CD14-positive monocyte (primary cell): ENCODE measurements around the gene CHST11. TPM values are rescaled to one million over a fixed set of nuclear protein-coding genes. Genes with fewer than 3 reads are reported as not detected.

Source experiments
- DNase-seq, 3 donors: peaks; one replicate each; pipeline ENCODE4 v3.0.0-alpha.2; 2011 to 2022
- H2AFZ ChIP-seq: 2 replicates; pipeline ENCODE4 v1.6.0; 2012; ENCODE audit warnings: mild to moderate bottlenecking, low read depth, low read length, inconsistent platforms; ENCODE audit not compliant: insufficient read depth, poor library complexity, severe bottlenecking
- H3K27ac ChIP-seq, 2 donors: 1 replicate in 1 of 2; 2 replicates in 1 of 2; pipeline ENCODE4 v1.5.1; 2012 to 2013; ENCODE audit warnings: low read length in 2 of 2, control low read depth in 1 of 2, inconsistent platforms in 1 of 2, low read depth in 1 of 2, mild to moderate bottlenecking in 1 of 2
- H3K27me3 ChIP-seq, 2 donors: one replicate each; pipeline versions ENCODE4 v1.6.0 to v1.6.1; 2011 to 2013; ENCODE audit warnings: low read length in 2 of 2; ENCODE audit not compliant: control insufficient read depth in 2 of 2, insufficient read depth in 2 of 2
- H3K36me3 ChIP-seq, 2 donors: replicated peaks in 1 of 2; 1 replicate in 1 of 2; 2 replicates in 1 of 2; pipeline versions ENCODE4 v1.5.1 to v1.6.1; 2012 to 2013; ENCODE audit warnings: low read length in 2 of 2, control low read depth in 1 of 2, inconsistent platforms in 1 of 2, mild to moderate bottlenecking in 1 of 2; ENCODE audit not compliant: insufficient read depth in 2 of 2, control insufficient read depth in 1 of 2
- H3K4me1 ChIP-seq, 2 donors: 1 replicate in 1 of 2; 2 replicates in 1 of 2; pipeline versions ENCODE4 v1.5.1 to v1.6.1; 2012 to 2013; ENCODE audit warnings: low read length in 2 of 2, control low read depth in 1 of 2, inconsistent platforms in 1 of 2, mild to moderate bottlenecking in 1 of 2, moderate library complexity in 1 of 2; ENCODE audit not compliant: insufficient read depth in 2 of 2, control insufficient read depth in 1 of 2
- H3K4me2 ChIP-seq: replicated peaks from 2 replicates; pipeline ENCODE3; 2012; ENCODE audit warnings: low read length, moderate library complexity, mild to moderate bottlenecking; ENCODE audit not compliant: poor library complexity, severe bottlenecking; ENCODE audit errors: extremely low read depth
- H3K4me3 ChIP-seq, 3 experiments: fragments of 200-600 bp in 1 of 3; sonication (generic) in 1 of 3; replicated peaks in 1 of 3; 1 replicate in 2 of 3; 2 replicates in 1 of 3; pipeline ENCODE4 v1.5.1; 2011 to 2013; ENCODE audit warnings: low read length in 3 of 3, mild to moderate bottlenecking in 3 of 3, control low read depth in 2 of 3, low read depth in 2 of 3, inconsistent platforms in 1 of 3, moderate library complexity in 1 of 3
- H3K79me2 ChIP-seq: 2 replicates; pipeline ENCODE4 v1.6.0; 2012; ENCODE audit warnings: mild to moderate bottlenecking, control low read depth, inconsistent platforms, low read length, moderate library complexity; ENCODE audit not compliant: insufficient read depth
- H3K9ac ChIP-seq: 2 replicates; pipeline ENCODE4 v1.6.0; 2017; ENCODE audit warnings: low read length, mild to moderate bottlenecking; ENCODE audit not compliant: insufficient read depth, poor library complexity, severe bottlenecking
- H3K9me3 ChIP-seq, 2 donors: replicated peaks in 1 of 2; 1 replicate in 1 of 2; 2 replicates in 1 of 2; pipeline versions ENCODE4 v1.5.1 to v1.6.1; 2012 to 2013; ENCODE audit warnings: low read length in 2 of 2, control low read depth in 1 of 2; ENCODE audit not compliant: control insufficient read depth in 1 of 2, insufficient read depth in 1 of 2
- H4K20me1 ChIP-seq: 2 replicates; pipeline ENCODE4 v1.6.0; 2012; ENCODE audit warnings: mild to moderate bottlenecking, low read length, control low read depth, moderate library complexity; ENCODE audit not compliant: insufficient read depth
- H3K27ac Mint-ChIP-seq, 7 donors: one replicate each; pipeline ENCODE4 v1.8.0; 2020; ENCODE audit warnings: mild to moderate bottlenecking in 7 of 7, mixed read lengths in 7 of 7, moderate library complexity in 6 of 7, inconsistent platforms in 2 of 7
- H3K27me3 Mint-ChIP-seq, 3 donors: one replicate each; pipeline ENCODE4 v1.8.0; 2021 to 2022; ENCODE audit warnings: low read depth in 3 of 3, mild to moderate bottlenecking in 3 of 3, mixed read lengths in 3 of 3, moderate library complexity in 3 of 3, inconsistent platforms in 1 of 3
- H3K36me3 Mint-ChIP-seq, 2 donors: one replicate each; pipeline ENCODE4 v1.8.0; 2020; ENCODE audit warnings: mixed read lengths in 2 of 2, inconsistent platforms in 1 of 2, mild to moderate bottlenecking in 1 of 2
- H3K4me1 Mint-ChIP-seq: one replicate; pipeline ENCODE4 v1.8.0; 2020; ENCODE audit warnings: mild to moderate bottlenecking, mixed read lengths
- H3K4me3 Mint-ChIP-seq, 2 donors: one replicate each; pipeline ENCODE4 v1.8.0; 2020; ENCODE audit warnings: mild to moderate bottlenecking in 2 of 2, mixed read lengths in 2 of 2, moderate library complexity in 1 of 2
- H3K9me3 Mint-ChIP-seq, 7 donors: one replicate each; pipeline ENCODE4 v1.8.0; 2020 to 2022; ENCODE audit warnings: mixed read lengths in 7 of 7, mild to moderate bottlenecking in 6 of 7, moderate library complexity in 6 of 7, inconsistent platforms in 2 of 7
- CTCF ChIP-seq: fragments of 200-600 bp; IDR thresholded peaks from one replicate; pipeline ENCODE4 v1.8.0; 2022; ENCODE audit warnings: antibody characterized with exemption, mild to moderate bottlenecking
- WGBS: methylation state at CpG from one replicate; pipeline ENCODE4 v1.1.5; 2013; ENCODE audit warnings: missing lambda C conversion rate; ENCODE audit not compliant: insufficient coverage; 5-methylcytosine and 5-hydroxymethylcytosine counted together
- intact Hi-C, 2 donors: fragments of 100-400 bp; cut with micrococcal nuclease; formaldehyde crosslinking; loops; one replicate each; pipeline versions ENCODE4 v1.15.0 to v1.15.1; 2023
- polyA plus RNA-seq, 3 donors: library from polyadenylated mRNA; depleted of rRNA in 1 of 3; unstranded in 2 of 3; stranded (reverse) in 1 of 3; fragments of 300-500 nt in 2 of 3; fragments of >200 nt in 1 of 3; fragmentation: Illumina TruSeq in 2 of 3; gene quantifications; 1 replicate in 2 of 3; 2 replicates in 1 of 3; pipeline ENCODE4 v1.2.3, GENCODE V29; 2012 to 2021

Gene CHST11
- polyA plus RNA-seq, 3 donors = 44.4 to 66.6 (median 48.4) TPM

- no peak overlapping the region for H3K4me3 Mint-ChIP-seq
- peaks cover 0 to 3% (median 0%) of the 10 kb centered on the region in 3 donors for H3K27me3 Mint-ChIP-seq
- WGBS = 98% methylated on average over 6 of the region's 8 CpGs
- H3K9me3 Mint-ChIP-seq = peaks cover 0 to 2% (median 0%) of the 10 kb centered on the region in 7 donors
- Histone ChIP-seq H3K4me2 (no peak overlapping the region), H3K4me1 (peaks cover 21 to 32% of the 10 kb centered on the region in 2 donors), H3K27me3 (no peaks in the 10 kb centered on the region), H3K4me3 (no peak overlapping the region), H3K36me3 (peaks cover 0 to 19% of the 10 kb centered on the region in 2 donors), H3K79me2 (peaks cover 99% of the 10 kb centered on the region), H4K20me1 (peaks cover 80% of the 10 kb centered on the region), H2AFZ (no peak overlapping the region), H3K27ac (no peak overlapping the region), H3K9ac (no peak overlapping the region), H3K9me3 (no peaks in the 10 kb centered on the region)
- H3K4me1 Mint-ChIP-seq = peaks cover 36% of the 10 kb centered on the region
- H3K27ac Mint-ChIP-seq = peak overlapping the region in 4 of 7 donors; percentile 14 to 74 (median 64)
- TF ChIP-seq CTCF = no peak
- intact Hi-C loops = no loop called here
- peaks cover 39 to 62% of the 10 kb centered on the region in 2 donors for H3K36me3 Mint-ChIP-seq
- no peak for DNase-seq
Observed at GRCh38 chr12:104631867-104632266, 175.1 kb downstream of the CHST11 start.

GRCh38 chr12:104632724-104633201, 176.0 kb downstream of the CHST11 start:
- H3K79me2 ChIP-seq = peaks cover 92% of the 10 kb centered on the region
- H2AFZ ChIP-seq = no peak overlapping the region
- Mint-ChIP-seq H3K27me3 (peaks cover 0 to 3% (median 0%) of the 10 kb centered on the region in 3 donors), H3K27ac (peak overlapping the region in 5 of 7 donors; percentile 37 to 76 (median 69)), H3K4me3 (no peak overlapping the region), H3K4me1 (peaks cover 42% of the 10 kb centered on the region), H3K36me3 (peaks cover 32 to 55% of the 10 kb centered on the region in 2 donors), H3K9me3 (peaks cover 0 to 4% (median 0%) of the 10 kb centered on the region in 7 donors)
- H3K36me3 ChIP-seq = peaks cover 0 to 11% of the 10 kb centered on the region in 2 donors
- peak overlapping the region in 1 of 2 donors; percentile 4 for H3K27ac ChIP-seq
- no peak for TF ChIP-seq CTCF
- no peaks in the 10 kb centered on the region for H3K9me3 ChIP-seq
- peaks cover 30 to 41% of the 10 kb centered on the region in 2 donors for H3K4me1 ChIP-seq
- H3K27me3 ChIP-seq = no peaks in the 10 kb centered on the region
- H3K4me3 ChIP-seq = no peak overlapping the region
- no peak overlapping the region for H3K4me2 ChIP-seq
- WGBS = 98% methylated on average over 8 of the region's 13 CpGs
- intact Hi-C loops = no loop called here
- peaks cover 72% of the 10 kb centered on the region for H4K20me1 ChIP-seq
- no peak for DNase-seq
- H3K9ac ChIP-seq = no peak overlapping the region
